Progenitor cell of endocrine pancreas (in vitro differentiated cells): ENCODE results near the gene VPS13D. TPM values are rescaled to one million over a fixed set of nuclear protein-coding genes. Genes with fewer than 3 reads are reported as not detected.

Source experiments
- DNase-seq: peaks from one replicate; pipeline ENCODE4 v3.0.0; 2021; ENCODE audit warnings: low spot score; ENCODE audit not compliant: unreplicated experiment
- H3K27ac Mint-ChIP-seq: 2 replicates; pipeline ENCODE4 v1.8.0; 2021; ENCODE audit warnings: mild to moderate bottlenecking, moderate library complexity, mixed read lengths
- H3K27me3 Mint-ChIP-seq: 2 replicates; pipeline ENCODE4 v1.8.0; 2021; ENCODE audit warnings: mixed read lengths
- H3K36me3 Mint-ChIP-seq: 2 replicates; pipeline ENCODE4 v1.8.0; 2022; ENCODE audit warnings: mixed read lengths; ENCODE audit not compliant: insufficient read depth
- H3K4me1 Mint-ChIP-seq: 2 replicates; pipeline ENCODE4 v1.8.0; 2021; ENCODE audit warnings: low read depth, mixed read lengths
- H3K4me3 Mint-ChIP-seq: 2 replicates; pipeline ENCODE4 v1.8.0; 2021; ENCODE audit warnings: low read depth, mild to moderate bottlenecking, moderate library complexity, mixed read lengths
- H3K9me3 Mint-ChIP-seq: 2 replicates; pipeline ENCODE4 v1.8.0; 2021; ENCODE audit warnings: low read depth, mixed read lengths
- total RNA-seq: library from RNA; stranded (reverse); gene quantifications from 2 replicates; pipeline ENCODE4 v1.2.1, GENCODE V29; 2021
- TF ChIP-seq, protein P1 (sequence below): fragments of 200-600 bp; sonication (generic); IDR thresholded peaks from one replicate; pipeline ENCODE4 v1.5.0; 2021; ENCODE audit warnings: antibody characterized with exemption, mild to moderate bottlenecking; ENCODE audit not compliant: unreplicated experiment

VPS13D gene
- total RNA-seq, 1 donor from 2014 or later: 41.9 TPM

DNA sequence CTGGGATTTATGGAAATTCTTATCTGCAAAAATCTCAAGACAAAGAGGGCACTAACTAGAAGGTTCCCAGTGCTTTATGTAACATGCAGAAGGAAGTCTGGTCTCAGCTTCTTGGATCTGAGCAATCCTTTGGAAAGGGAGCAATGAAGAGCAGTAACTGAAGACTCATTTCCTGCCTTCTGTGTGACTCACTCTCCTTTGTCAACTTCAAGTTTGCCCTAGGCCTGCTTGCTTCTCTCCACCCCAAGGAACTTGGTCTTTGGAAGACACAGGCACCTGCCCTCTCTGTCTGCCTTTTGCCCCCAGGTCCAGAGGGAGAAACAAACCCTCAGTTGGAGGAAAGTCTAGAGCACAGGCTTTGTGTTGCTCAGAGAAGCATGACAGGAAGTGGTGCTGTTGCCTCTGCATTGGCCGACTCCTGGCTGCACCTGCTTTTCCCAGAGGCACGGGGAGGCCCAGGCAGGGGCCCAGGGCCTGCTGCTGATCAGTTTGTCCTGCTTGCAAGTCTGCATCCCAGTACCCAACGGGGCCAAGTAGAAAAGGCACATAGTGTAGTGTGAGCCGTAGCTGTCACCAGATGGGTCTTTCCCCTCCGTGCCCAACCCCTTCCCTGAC is 251.0 kb downstream of the VPS13D start:
- H3K36me3 Mint-ChIP-seq: peaks cover 11% of the 10 kb centered on the region
- H3K27me3 Mint-ChIP-seq: no peaks in the 10 kb centered on the region
- TF ChIP-seq, protein P1, sequence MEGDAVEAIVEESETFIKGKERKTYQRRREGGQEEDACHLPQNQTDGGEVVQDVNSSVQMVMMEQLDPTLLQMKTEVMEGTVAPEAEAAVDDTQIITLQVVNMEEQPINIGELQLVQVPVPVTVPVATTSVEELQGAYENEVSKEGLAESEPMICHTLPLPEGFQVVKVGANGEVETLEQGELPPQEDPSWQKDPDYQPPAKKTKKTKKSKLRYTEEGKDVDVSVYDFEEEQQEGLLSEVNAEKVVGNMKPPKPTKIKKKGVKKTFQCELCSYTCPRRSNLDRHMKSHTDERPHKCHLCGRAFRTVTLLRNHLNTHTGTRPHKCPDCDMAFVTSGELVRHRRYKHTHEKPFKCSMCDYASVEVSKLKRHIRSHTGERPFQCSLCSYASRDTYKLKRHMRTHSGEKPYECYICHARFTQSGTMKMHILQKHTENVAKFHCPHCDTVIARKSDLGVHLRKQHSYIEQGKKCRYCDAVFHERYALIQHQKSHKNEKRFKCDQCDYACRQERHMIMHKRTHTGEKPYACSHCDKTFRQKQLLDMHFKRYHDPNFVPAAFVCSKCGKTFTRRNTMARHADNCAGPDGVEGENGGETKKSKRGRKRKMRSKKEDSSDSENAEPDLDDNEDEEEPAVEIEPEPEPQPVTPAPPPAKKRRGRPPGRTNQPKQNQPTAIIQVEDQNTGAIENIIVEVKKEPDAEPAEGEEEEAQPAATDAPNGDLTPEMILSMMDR: no peak
- DNase-seq: no peak
- H3K9me3 Mint-ChIP-seq: no peaks in the 10 kb centered on the region
- H3K4me1 Mint-ChIP-seq: peaks cover 53% of the 10 kb centered on the region
- no peak overlapping the region for H3K27ac Mint-ChIP-seq
- H3K4me3 Mint-ChIP-seq: no peak overlapping the region

DNA sequence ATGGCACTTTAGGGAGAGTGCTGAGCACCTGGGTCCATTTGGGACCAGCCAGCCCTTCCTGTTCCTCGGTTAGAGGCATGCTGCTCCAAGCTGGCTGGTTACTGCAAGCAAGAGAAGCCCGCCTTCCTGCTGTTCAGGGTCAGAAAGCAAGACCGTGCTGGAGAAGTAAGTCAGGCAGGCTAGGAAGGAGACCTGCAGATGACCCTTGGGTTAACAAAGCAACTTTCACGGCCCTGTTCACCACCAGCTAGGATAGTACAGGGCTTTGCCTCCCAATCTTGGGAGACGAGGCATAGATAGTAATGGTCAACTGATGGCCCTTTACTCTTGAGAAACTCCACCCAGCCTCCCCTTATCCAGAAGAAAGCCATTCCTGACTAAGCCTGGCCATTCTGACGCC is 252.1 kb downstream of the VPS13D start:
- H3K27ac Mint-ChIP-seq: no peak overlapping the region

DNA sequence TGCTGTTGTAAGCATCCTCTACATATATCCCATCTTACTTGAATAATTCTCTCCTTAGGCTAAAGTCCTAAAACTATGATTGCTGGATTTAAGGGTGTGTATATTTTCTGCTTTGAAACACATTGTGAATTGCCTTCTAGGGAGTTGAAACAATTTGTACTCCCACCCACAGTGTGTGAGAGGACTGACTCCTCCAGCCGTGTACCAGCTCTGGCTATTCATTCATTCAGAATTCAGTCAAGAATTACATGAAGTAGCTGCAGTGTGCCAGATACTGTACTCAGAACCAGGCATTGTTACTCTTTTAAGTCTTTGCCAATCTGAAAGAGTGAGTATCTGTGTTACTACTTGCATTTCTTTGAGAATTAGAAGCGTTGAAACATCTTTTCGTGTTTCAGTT is 253.2 kb downstream of the VPS13D start:
- TF ChIP-seq, protein P1: no peak
- no peak overlapping the region for H3K4me3 Mint-ChIP-seq
- H3K4me1 Mint-ChIP-seq: peaks cover 51% of the 10 kb centered on the region
- no peak for DNase-seq
- no peaks in the 10 kb centered on the region for H3K9me3 Mint-ChIP-seq
- H3K36me3 Mint-ChIP-seq: peaks cover 13% of the 10 kb centered on the region
- no peak overlapping the region for H3K27ac Mint-ChIP-seq
- no peaks in the 10 kb centered on the region for H3K27me3 Mint-ChIP-seq

More for the DNA sequence above, 252.1 kb downstream of the VPS13D start:
- DNase-seq: no peak
- Mint-ChIP-seq H3K36me3 (peaks cover 15% of the 10 kb centered on the region), H3K4me3 (no peak overlapping the region), H3K9me3 (no peaks in the 10 kb centered on the region), H3K4me1 (peaks cover 56% of the 10 kb centered on the region), H3K27me3 (no peaks in the 10 kb centered on the region)
- TF ChIP-seq, protein P1: no peak

DNA sequence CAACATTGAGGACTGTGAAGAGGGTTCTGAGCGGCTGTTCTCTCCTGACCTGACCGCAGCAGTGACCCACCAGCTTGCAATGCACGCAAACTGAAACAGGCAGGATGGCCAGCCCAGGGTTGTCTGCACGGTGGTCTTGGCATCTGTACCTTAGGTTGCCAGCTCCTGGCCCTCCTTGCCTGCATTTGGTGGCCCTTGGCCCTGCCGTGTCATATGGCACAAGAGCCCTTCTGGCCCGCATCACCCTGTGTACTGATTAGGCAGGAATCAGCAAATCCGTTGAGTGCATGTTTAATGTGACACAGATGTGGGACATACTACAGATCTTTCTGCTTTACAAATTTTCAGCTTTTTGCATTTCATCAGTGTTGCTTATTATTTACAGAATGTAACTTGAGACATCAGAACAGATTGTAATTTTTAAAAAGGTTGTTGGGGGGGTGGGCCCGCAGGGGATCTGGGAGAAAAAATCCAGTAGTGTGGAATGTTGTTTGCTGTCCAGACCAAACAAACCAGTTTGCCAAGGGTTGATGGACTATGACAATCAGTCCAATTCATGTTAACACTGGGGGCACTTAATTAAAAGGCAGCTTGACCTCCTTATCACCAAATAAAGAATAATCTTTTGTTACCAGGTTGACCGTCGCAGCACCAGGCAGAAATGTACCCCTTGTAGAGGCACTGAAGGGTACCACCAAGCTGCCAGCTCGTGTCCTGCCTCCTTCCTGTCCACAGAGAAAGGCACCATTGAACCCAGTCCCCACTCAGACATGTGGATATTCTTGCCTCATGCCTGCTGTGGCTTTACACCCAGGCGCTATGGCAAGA is 255.6 kb downstream of the VPS13D start:
- Mint-ChIP-seq H3K27ac (peak overlapping the region; percentile 83), H3K4me1 (peaks cover 45% of the 10 kb centered on the region), H3K9me3 (peaks cover 8% of the 10 kb centered on the region), H3K27me3 (no peaks in the 10 kb centered on the region), H3K36me3 (peaks cover 18% of the 10 kb centered on the region), H3K4me3 (peak overlapping the region; percentile 35)
- no peak for DNase-seq
- TF ChIP-seq, protein P1: no peak

DNA sequence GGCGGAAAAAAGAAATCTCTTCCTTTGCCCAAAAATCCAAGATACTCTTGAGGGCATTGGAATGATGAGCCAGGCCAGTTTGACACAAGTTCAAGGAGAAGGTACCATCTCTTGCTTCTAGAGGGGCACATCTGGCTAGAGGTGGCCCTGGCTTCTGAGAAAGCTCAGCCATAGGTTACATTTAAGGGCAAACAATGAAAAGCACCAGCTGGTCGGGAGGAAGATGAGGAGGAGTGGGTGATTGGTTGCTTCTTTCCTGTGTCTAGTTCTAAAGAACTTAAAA is 256.2 kb downstream of the VPS13D start:
- Mint-ChIP-seq H3K27me3 (no peaks in the 10 kb centered on the region), H3K36me3 (peaks cover 22% of the 10 kb centered on the region), H3K4me3 (peak overlapping the region; percentile 35), H3K4me1 (peaks cover 44% of the 10 kb centered on the region), H3K27ac (peak overlapping the region; percentile 83), H3K9me3 (peaks cover 11% of the 10 kb centered on the region)
- DNase-seq: no peak
- TF ChIP-seq, protein P1: no peak
